Measurements from ENCODE around the gene PRPF19. TPM values are rescaled to one million over a fixed set of nuclear protein-coding genes. Genes with fewer than 3 reads are reported as not detected.

Gene PRPF19
- total RNA-seq, 1 experiment from 2014 or later, result 204 TPM

- peaks cover 21% of the 10 kb centered on the region for H3K36me3 ChIP-seq (ENCODE audit: insufficient read depth, low read length, poor library complexity, severe bottlenecking)
- no peak for DNase-seq (ENCODE audit: low spot score)
- no peak overlapping the region for H3K27ac ChIP-seq (ENCODE audit: low read depth, low read length, poor library complexity, severe bottlenecking)
- POLR2A ChIA-PET (ENCODE audit: low non-redundant PET), result no interaction called here
- BruUV-seq (replicated peaks), result no TSS peak
- intact Hi-C loops (cut with micrococcal nuclease; ENCODE audit: unreplicated experiment), result no loop called here
- no peaks in the 10 kb centered on the region for H3K9me3 ChIP-seq (ENCODE audit: low read depth, low read length, poor library complexity, severe bottlenecking)
- no peak overlapping the region for H3K4me3 ChIP-seq (ENCODE audit: low read depth, low read length, poor library complexity, severe bottlenecking)
- CTCF ChIA-PET, result no interaction called here
- no peaks in the 10 kb centered on the region for H3K4me1 ChIP-seq (ENCODE audit: insufficient read depth, low read length, poor library complexity, severe bottlenecking)
- H3K27me3 ChIP-seq (replicated peaks; ENCODE audit: insufficient read depth, low read depth, low read length, poor library complexity), result no peaks in the 10 kb centered on the region
- TF ChIP-seq EZH2 (IDR thresholded peaks at IDR 0.05; ENCODE audit: borderline replicate concordance, low read depth, low read length, poor library complexity, severe bottlenecking), result no peak
- TF ChIP-seq, protein P1, sequence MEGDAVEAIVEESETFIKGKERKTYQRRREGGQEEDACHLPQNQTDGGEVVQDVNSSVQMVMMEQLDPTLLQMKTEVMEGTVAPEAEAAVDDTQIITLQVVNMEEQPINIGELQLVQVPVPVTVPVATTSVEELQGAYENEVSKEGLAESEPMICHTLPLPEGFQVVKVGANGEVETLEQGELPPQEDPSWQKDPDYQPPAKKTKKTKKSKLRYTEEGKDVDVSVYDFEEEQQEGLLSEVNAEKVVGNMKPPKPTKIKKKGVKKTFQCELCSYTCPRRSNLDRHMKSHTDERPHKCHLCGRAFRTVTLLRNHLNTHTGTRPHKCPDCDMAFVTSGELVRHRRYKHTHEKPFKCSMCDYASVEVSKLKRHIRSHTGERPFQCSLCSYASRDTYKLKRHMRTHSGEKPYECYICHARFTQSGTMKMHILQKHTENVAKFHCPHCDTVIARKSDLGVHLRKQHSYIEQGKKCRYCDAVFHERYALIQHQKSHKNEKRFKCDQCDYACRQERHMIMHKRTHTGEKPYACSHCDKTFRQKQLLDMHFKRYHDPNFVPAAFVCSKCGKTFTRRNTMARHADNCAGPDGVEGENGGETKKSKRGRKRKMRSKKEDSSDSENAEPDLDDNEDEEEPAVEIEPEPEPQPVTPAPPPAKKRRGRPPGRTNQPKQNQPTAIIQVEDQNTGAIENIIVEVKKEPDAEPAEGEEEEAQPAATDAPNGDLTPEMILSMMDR (conservative IDR thresholded peaks at IDR 0.05; ENCODE audit: low read depth, low read length), result no peak
Measured at GRCh38 chr11:60934124-60934789, 27.9 kb upstream of the PRPF19 start.

DNA sequence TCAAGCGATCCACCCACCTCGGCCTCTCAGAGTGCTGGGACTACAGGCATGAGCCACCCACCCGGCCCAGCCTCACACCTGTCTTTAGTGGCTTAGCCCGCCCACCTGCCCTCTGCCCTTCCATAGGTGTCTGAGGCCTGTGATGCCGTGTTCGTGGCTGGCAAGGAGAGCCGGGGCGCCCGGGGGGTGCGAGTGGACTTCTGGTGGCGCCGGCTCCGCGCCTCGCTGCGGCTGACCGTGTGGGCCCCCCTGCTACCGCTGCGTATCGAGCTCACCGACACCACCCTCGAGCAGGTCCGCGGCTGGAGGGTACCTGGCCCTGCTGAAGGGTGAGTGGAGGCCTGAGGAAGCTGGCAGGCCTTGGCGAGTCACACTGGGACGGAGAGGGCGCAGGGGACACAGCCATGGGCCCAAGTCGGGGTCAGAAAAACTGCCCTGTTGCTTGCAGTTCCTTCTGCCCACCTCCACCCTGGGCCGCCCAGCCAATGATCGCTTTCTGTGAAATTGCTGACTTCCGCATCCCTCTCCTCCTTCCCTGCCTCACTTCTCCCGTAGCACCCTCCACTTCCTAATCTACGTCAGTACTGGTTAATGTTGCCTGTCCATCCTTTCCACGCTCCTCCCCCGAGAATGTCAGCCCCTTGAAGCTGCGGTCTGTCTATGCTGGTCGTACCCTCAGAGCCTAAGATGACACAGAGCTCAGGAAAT lies 27.2 kb upstream of the PRPF19 start:
- POLR2A ChIA-PET (ENCODE audit: low non-redundant PET), result no interaction called here
- Histone ChIP-seq H3K4me1 (ENCODE audit: insufficient read depth, low read length, poor library complexity, severe bottlenecking) (no peaks in the 10 kb centered on the region), H3K9me3 (ENCODE audit: low read depth, low read length, poor library complexity, severe bottlenecking) (no peaks in the 10 kb centered on the region), H3K27ac (ENCODE audit: low read depth, low read length, poor library complexity, severe bottlenecking) (no peak overlapping the region), H3K4me3 (ENCODE audit: low read depth, low read length, poor library complexity, severe bottlenecking) (no peak overlapping the region), H3K27me3 (replicated peaks; ENCODE audit: insufficient read depth, low read depth, low read length, poor library complexity) (no peaks in the 10 kb centered on the region), H3K36me3 (ENCODE audit: insufficient read depth, low read length, poor library complexity, severe bottlenecking) (peaks cover 25% of the 10 kb centered on the region)
- no peak for TF ChIP-seq EZH2 (IDR thresholded peaks at IDR 0.05; ENCODE audit: borderline replicate concordance, low read depth, low read length, poor library complexity, severe bottlenecking)
- TF ChIP-seq, protein P1 (conservative IDR thresholded peaks at IDR 0.05; ENCODE audit: low read depth, low read length), result no peak
- CTCF ChIA-PET, result no interaction called here
- DNase-seq (ENCODE audit: low spot score), result no peak
- no TSS peak for BruUV-seq (replicated peaks)
- intact Hi-C loops (cut with micrococcal nuclease; ENCODE audit: unreplicated experiment), result no loop called here

DNA sequence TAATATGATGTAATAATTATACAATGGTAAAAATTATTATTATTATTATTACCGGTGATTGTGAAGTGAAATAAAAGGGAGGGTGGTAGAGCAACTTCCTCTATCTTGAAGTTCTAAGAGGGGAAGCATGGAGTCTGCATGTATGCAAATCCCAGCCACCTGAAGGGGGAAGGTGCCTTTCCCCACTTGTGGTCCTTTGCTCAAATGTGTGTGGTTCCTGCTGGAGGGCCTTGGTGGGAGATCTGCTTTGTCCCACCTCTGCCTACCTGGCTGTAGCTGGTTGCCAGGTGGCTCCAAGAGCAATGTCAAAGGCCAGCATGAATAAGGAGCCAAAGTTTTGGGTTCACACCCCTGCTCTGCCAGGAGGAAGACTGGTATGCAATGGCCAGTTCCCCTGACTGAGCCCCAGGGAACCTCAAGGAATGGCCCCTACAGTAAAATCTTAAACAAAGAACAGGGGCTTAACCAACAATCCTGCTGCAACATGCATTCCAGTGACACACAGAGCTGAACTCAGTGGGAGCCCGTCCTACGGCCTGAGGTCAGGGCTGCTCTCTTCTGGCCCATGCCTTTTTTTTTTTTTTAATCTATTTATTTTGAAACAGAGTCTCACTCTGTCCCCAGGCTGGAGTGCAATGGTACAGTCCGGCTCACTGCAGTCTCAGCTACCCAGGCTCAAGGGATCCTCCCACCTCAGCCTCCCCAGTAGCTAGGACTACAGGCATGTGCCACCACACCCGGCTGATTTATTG lies 26.4 kb upstream of the PRPF19 start:
- no peak for DNase-seq (ENCODE audit: low spot score)
- no TSS peak for BruUV-seq (replicated peaks)
- H3K4me1 ChIP-seq (ENCODE audit: insufficient read depth, low read length, poor library complexity, severe bottlenecking), result no peaks in the 10 kb centered on the region
- intact Hi-C loops (cut with micrococcal nuclease; ENCODE audit: unreplicated experiment), result no loop called here
- H3K27me3 ChIP-seq (replicated peaks; ENCODE audit: insufficient read depth, low read depth, low read length, poor library complexity), result no peaks in the 10 kb centered on the region
- H3K36me3 ChIP-seq (ENCODE audit: insufficient read depth, low read length, poor library complexity, severe bottlenecking), result peaks cover 27% of the 10 kb centered on the region
- no peak overlapping the region for H3K4me3 ChIP-seq (ENCODE audit: low read depth, low read length, poor library complexity, severe bottlenecking)
- ChIA-PET POLR2A (ENCODE audit: low non-redundant PET) (no interaction called here), CTCF (no interaction called here)
- no peak overlapping the region for H3K27ac ChIP-seq (ENCODE audit: low read depth, low read length, poor library complexity, severe bottlenecking)
- TF ChIP-seq EZH2 (IDR thresholded peaks at IDR 0.05; ENCODE audit: borderline replicate concordance, low read depth, low read length, poor library complexity, severe bottlenecking), result no peak
- TF ChIP-seq, protein P1 (conservative IDR thresholded peaks at IDR 0.05; ENCODE audit: low read depth, low read length), result no peak
- H3K9me3 ChIP-seq (ENCODE audit: low read depth, low read length, poor library complexity, severe bottlenecking), result no peaks in the 10 kb centered on the region

Data from A673 (cell line).